T-helper 2 cell (primary cell): ENCODE measurements around the gene CFDP1.
A peak's percentile ranks its signal among the peaks of the same experiment; 100 is the strongest.
"Not testable (repeated sequence)": the region's sequence is repeated elsewhere in the genome, so short reads cannot be mapped to it uniquely, and the experiment has no call there.

Experiments used
- DNase-seq, 5 experiments: peaks; one replicate each; pipeline versions ENCODE4 v3.0.0 to v3.0.0-alpha.2; 2012 to 2022

Gene CFDP1

GRCh38 chr16:75458439-75458838 lies 25.1 kb upstream of the CFDP1 start:
- DNase-seq = no peak

GRCh38 chr16:75458029-75458428 lies 24.7 kb upstream of the CFDP1 start:
- DNase-seq = no peak

- DNase-seq = no peak
These were observed 24.2 kb upstream of the CFDP1 start for GRCh38 chr16:75457485-75458021.

- no peak for DNase-seq
These were observed 23.7 kb upstream of the CFDP1 start for GRCh38 chr16:75456971-75457370.

GRCh38 chr16:75456486-75456885 lies 23.2 kb upstream of the CFDP1 start:
- not testable (repeated sequence) for DNase-seq

GRCh38 chr16:75455677-75456076 lies 22.4 kb upstream of the CFDP1 start:
- no peak for DNase-seq

- DNase-seq = no peak
These were observed 19.3 kb upstream of the CFDP1 start for GRCh38 chr16:75452464-75453190.

- no peak for DNase-seq
These were observed 13.1 kb upstream of the CFDP1 start for GRCh38 chr16:75446416-75446815.

- DNase-seq = no peak
These were observed 12.0 kb upstream of the CFDP1 start for GRCh38 chr16:75445298-75445697.

- DNase-seq = no peak
These were observed 10.0 kb upstream of the CFDP1 start for GRCh38 chr16:75443298-75443697.

GRCh38 chr16:75433732-75434413 lies 570 bp upstream of the CFDP1 start:
- DNase-seq = peak in 2 of 5 experiments; percentile 80 to 94

- no peak for DNase-seq
These were observed 3.5 kb downstream of the CFDP1 start for GRCh38 chr16:75429621-75430403.

GRCh38 chr16:75426524-75426923 lies 6.8 kb downstream of the CFDP1 start:
- DNase-seq = not testable (repeated sequence)

- DNase-seq = not testable (repeated sequence)
These were observed 9.1 kb downstream of the CFDP1 start for GRCh38 chr16:75424105-75424762.

GRCh38 chr16:75423723-75424104 lies 9.6 kb downstream of the CFDP1 start:
- DNase-seq = no peak

- no peak for DNase-seq
These were observed 11.5 kb downstream of the CFDP1 start for GRCh38 chr16:75421820-75422126.

GRCh38 chr16:75420987-75421819 lies 12.1 kb downstream of the CFDP1 start:
- DNase-seq = no peak

GRCh38 chr16:75416904-75417565 lies 16.3 kb downstream of the CFDP1 start:
- DNase-seq = no peak

- DNase-seq = no peak
These were observed 18.0 kb downstream of the CFDP1 start for GRCh38 chr16:75415169-75415905.

- DNase-seq = no peak
These were observed 19.4 kb downstream of the CFDP1 start for GRCh38 chr16:75413951-75414350.

GRCh38 chr16:75406943-75407342 lies 26.4 kb downstream of the CFDP1 start:
- DNase-seq = no peak
